DMS53 treated with DMSO at 0.1 percent for 48 hours (cell line): Measurements from ENCODE around the gene SP140.

Experiments
- DNase-seq: peaks from one replicate; lab custom pipeline; 2025; ENCODE audit not compliant: unreplicated experiment; lab: John Stamatoyannopoulos, UW

Gene SP140

DNA sequence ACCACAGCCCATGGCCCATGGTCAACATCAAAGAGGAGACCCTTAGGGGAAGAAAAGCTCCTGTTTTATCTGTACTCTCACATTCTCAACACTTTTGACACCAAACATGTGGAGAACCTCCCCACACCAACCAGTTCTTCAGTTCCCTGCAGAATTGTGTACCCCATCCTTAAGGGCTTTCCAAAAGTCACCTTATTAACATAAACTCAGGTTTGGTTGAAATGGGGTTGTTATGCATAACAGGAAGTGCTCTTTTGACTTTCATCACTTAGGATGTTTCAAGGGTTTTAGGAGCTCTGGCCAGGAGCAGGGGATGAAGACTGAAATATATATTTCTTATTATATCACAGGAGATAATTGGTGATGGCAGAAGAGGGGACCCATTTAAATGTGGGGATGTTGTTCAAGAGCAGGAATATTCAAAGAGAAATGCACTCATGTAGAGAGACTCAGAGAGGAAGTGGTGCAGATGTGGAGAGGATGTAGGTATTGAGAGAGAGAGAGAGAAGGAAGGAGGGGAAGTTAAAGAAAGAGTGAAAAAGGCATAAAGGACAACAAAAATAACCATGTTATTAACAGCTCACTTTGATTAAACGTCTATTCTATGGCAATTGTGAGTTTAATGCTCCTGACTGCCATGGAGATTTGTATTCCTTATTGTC, 136.6 kb downstream of the SP140 start:
- no peak for DNase-seq
